Gastrocnemius medialis (tissue), 4 donors: ENCODE data around the gene RIC8B. TPM values are rescaled to one million over a fixed set of nuclear protein-coding genes. Genes with fewer than 3 reads are reported as not detected.

Experiments used
- ATAC-seq, 2 donors: fragments of 150-250 bp; one replicate each; pipeline ENCODE4 v1.9.1; 2016
- DNase-seq, 2 donors: peaks; one replicate each; pipeline ENCODE4 v3.0.0-alpha.2; 2019
- H3K27ac ChIP-seq, 4 donors: fragments of 200-600 bp; sonication (generic); 1 replicate in 1 of 4; 2 replicates in 3 of 4; pipeline ENCODE4 v1.5.1; 2016 to 2018; ENCODE audit warnings: mild to moderate bottlenecking in 2 of 4, moderate library complexity in 1 of 4
- H3K27me3 ChIP-seq, 3 donors: fragments of 200-600 bp; sonication (generic) in 2 of 3; 1 replicate in 1 of 3; 2 replicates in 2 of 3; pipeline versions ENCODE4 v1.5.1 to v1.6.0; 2016 to 2019; ENCODE audit warnings: mild to moderate bottlenecking in 1 of 3, moderate library complexity in 1 of 3
- H3K36me3 ChIP-seq, 2 donors: fragments of 200-600 bp; sonication (generic) in 1 of 2; one replicate each; pipeline ENCODE4 v1.5.1; 2017 to 2018
- H3K4me1 ChIP-seq, 2 donors: fragments of 200-600 bp; sonication (generic) in 1 of 2; one replicate each; pipeline ENCODE4 v1.5.1; 2016 to 2017; ENCODE audit warnings: mild to moderate bottlenecking in 2 of 2
- H3K4me3 ChIP-seq, 4 donors: fragments of 200-600 bp; sonication (generic) in 3 of 4; 1 replicate in 1 of 4; 2 replicates in 3 of 4; pipeline ENCODE4 v1.5.1; 2016 to 2019; ENCODE audit warnings: mild to moderate bottlenecking in 2 of 4
- H3K9me3 ChIP-seq, 3 donors: fragments of 200-600 bp; sonication (generic) in 2 of 3; 1 replicate in 1 of 3; 2 replicates in 2 of 3; pipeline ENCODE4 v1.5.1; 2016 to 2019
- CTCF ChIP-seq, 5 experiments: fragments of 450-650 bp in 3 of 5; fragments of 200-600 bp in 2 of 5; sonication (generic) in 2 of 5; IDR thresholded peaks in 4 of 5; conservative IDR thresholded peaks in 1 of 5; 1 replicate in 4 of 5; 2 replicates in 1 of 5; pipeline ENCODE4 v1.5.1; 2016 to 2019; ENCODE audit warnings: antibody characterized with exemption in 5 of 5, mild to moderate bottlenecking in 3 of 5, moderate library complexity in 3 of 5
- POLR2A ChIP-seq, 2 donors: fragments of 450-650 bp; IDR thresholded peaks; one replicate each; pipeline ENCODE4 v1.6.1; 2017; ENCODE audit warnings: antibody characterized with exemption in 2 of 2, mild to moderate bottlenecking in 2 of 2, moderate library complexity in 2 of 2
- in situ Hi-C, 4 donors: fragments of 200-750 bp; cut with MboI; loops; one replicate each; pipeline versions ENCODE4 v1.15.0 to v1.8.0; 2017; ENCODE audit warnings: low sequenced_read_pairs in 4 of 4
- intact Hi-C: fragments of 100-400 bp; cut with DNase I; formaldehyde crosslinking; loops from one replicate; pipeline ENCODE4 v1.15.1; 2023; ENCODE audit warnings: low total_unique reads
- total RNA-seq, 4 donors: library from RNA; depleted of rRNA; stranded (reverse); fragments of >200 nt; gene quantifications; one replicate each; pipeline versions ENCODE4 v1.1.0 to v1.2.3, GENCODE V29; 2016

Gene RIC8B
- total RNA-seq, 4 donors from 2014 or later: 6.1 to 16.0 (median 10.0) TPM

GRCh38 chr12:106839333-106839732 is 64.9 kb downstream of the RIC8B start:
- Histone ChIP-seq H3K4me3 (no peak overlapping the region), H3K36me3 (no peaks in the 10 kb centered on the region), H3K9me3 (no peaks in the 10 kb centered on the region), H3K27ac (no peak overlapping the region), H3K4me1 (peaks cover 34 to 37% of the 10 kb centered on the region in 2 donors), H3K27me3 (no peaks in the 10 kb centered on the region)
- no peak for DNase-seq
- TF ChIP-seq CTCF (IDR thresholded peaks at IDR 0.05 in 4 of 5, conservative IDR thresholded peaks at IDR 0.05 in 1 of 5): no peak
- no peak for TF ChIP-seq POLR2A (IDR thresholded peaks at IDR 0.05)
- intact Hi-C loops (no loop called here), in situ Hi-C loops (loop anchor here in 1 of 4 donors (25.0 kb wide), 1 partner anchor 452 kb away; no protein-coding TSS in a partner anchor)
- no peak for ATAC-seq

GRCh38 chr12:106840243-106840642 is 65.8 kb downstream of the RIC8B start:
- Histone ChIP-seq H3K4me3 (no peak overlapping the region), H3K9me3 (no peaks in the 10 kb centered on the region), H3K27me3 (no peaks in the 10 kb centered on the region), H3K27ac (no peak overlapping the region), H3K4me1 (peaks cover 34 to 37% of the 10 kb centered on the region in 2 donors), H3K36me3 (no peaks in the 10 kb centered on the region)
- intact Hi-C loops: loop anchor here (5.0 to 10.0 kb wide), 2 partner anchors 103 to 455 kb away; no protein-coding TSS in a partner anchor
- no peak for ATAC-seq
- in situ Hi-C loops: loop anchor here in 1 of 4 donors (25.0 kb wide), 1 partner anchor 453 kb away; no protein-coding TSS in a partner anchor
- TF ChIP-seq POLR2A (IDR thresholded peaks at IDR 0.05): no peak
- TF ChIP-seq CTCF (IDR thresholded peaks at IDR 0.05 in 4 of 5, conservative IDR thresholded peaks at IDR 0.05 in 1 of 5): no peak
- DNase-seq: no peak

- H3K4me1 ChIP-seq: peaks cover 28 to 32% of the 10 kb centered on the region in 2 donors
- peak; percentile 56 to 63 for ATAC-seq
- in situ Hi-C loops: loop anchor here in 1 of 4 donors (25.0 kb wide), 1 partner anchor 454 kb away; no protein-coding TSS in a partner anchor
- H3K36me3 ChIP-seq: peaks cover 0 to 12% of the 10 kb centered on the region in 2 donors
- intact Hi-C loops: loop anchor here (5.0 to 10.0 kb wide), 2 partner anchors 104 to 457 kb away; no protein-coding TSS in a partner anchor
- H3K27ac ChIP-seq: peak overlapping the region in 3 of 4 donors; percentile 31 to 52 (median 36)
- no peaks in the 10 kb centered on the region for H3K9me3 ChIP-seq
- TF ChIP-seq POLR2A (IDR thresholded peaks at IDR 0.05) (no peak), CTCF (IDR thresholded peaks at IDR 0.05 in 4 of 5, conservative IDR thresholded peaks at IDR 0.05 in 1 of 5) (peak in 3 of 5 experiments; percentile 32 to 57 (median 55))
- peak in 1 of 2 donors; percentile 4 for DNase-seq
- H3K27me3 ChIP-seq: no peaks in the 10 kb centered on the region
- H3K4me3 ChIP-seq: no peak overlapping the region
These were observed 67.2 kb downstream of the RIC8B start for GRCh38 chr12:106841510-106842302.

- intact Hi-C loops: loop anchor here (10.0 kb wide), 1 partner anchor 461 kb away; no protein-coding TSS in a partner anchor
These were observed 71.4 kb downstream of the RIC8B start for GRCh38 chr12:106845902-106846301.

More at GRCh38 chr12:106845902-106846301, 71.4 kb downstream of the RIC8B start:
- Histone ChIP-seq H3K4me3 (no peak overlapping the region), H3K36me3 (peaks cover 0 to 16% of the 10 kb centered on the region in 2 donors), H3K27me3 (no peaks in the 10 kb centered on the region), H3K4me1 (peaks cover 14% of the 10 kb centered on the region in 2 donors), H3K9me3 (no peaks in the 10 kb centered on the region), H3K27ac (no peak overlapping the region)
- TF ChIP-seq POLR2A (IDR thresholded peaks at IDR 0.05): no peak
- TF ChIP-seq CTCF (IDR thresholded peaks at IDR 0.05 in 4 of 5, conservative IDR thresholded peaks at IDR 0.05 in 1 of 5): no peak
- DNase-seq: no peak
- no peak for ATAC-seq
- in situ Hi-C loops: loop anchor here in 1 of 4 donors (25.0 kb wide), 1 partner anchor 459 kb away; no protein-coding TSS in a partner anchor
